NCI-H748 treated with DMSO at 0.1 percent for 48 hours (cell line): ENCODE data around the gene TBXAS1.

Experiments
- DNase-seq: peaks from one replicate; lab custom pipeline; 2025; lab: John Stamatoyannopoulos, UW

TBXAS1 gene

DNA sequence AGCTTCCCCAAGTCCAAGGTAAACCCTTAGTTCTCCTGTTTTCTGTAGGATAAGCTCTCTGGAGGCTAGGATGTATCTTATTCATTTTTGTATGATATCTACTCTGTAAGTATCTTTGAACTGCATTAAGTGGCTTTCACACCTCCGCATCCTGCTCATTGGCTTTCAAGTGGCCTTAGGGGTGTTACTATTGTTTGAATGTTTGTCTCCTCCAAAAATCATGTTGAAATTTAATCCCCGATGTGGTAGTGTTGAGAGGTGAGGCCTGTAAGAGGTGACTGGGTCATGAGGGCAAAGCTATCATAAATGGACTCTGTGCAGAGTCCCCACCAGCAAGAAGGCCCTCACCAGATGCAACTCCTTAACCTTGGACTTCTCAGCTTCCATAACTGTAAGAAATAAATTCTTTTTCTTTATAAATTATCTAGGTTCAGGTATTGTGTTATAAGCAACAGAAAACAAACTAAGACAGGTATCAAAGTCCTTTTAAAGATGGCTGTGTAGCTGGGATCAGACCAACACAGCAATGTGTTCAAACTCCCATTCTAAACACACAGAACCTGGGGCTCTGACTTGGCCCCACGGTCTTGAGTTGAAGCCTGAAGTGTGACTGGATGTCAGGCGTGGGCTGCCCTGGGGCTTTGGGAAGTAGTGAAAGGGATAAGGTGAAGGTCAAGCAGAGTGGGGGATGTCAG is 25.9 kb downstream of the TBXAS1 start:
- DNase-seq = no peak

DNA sequence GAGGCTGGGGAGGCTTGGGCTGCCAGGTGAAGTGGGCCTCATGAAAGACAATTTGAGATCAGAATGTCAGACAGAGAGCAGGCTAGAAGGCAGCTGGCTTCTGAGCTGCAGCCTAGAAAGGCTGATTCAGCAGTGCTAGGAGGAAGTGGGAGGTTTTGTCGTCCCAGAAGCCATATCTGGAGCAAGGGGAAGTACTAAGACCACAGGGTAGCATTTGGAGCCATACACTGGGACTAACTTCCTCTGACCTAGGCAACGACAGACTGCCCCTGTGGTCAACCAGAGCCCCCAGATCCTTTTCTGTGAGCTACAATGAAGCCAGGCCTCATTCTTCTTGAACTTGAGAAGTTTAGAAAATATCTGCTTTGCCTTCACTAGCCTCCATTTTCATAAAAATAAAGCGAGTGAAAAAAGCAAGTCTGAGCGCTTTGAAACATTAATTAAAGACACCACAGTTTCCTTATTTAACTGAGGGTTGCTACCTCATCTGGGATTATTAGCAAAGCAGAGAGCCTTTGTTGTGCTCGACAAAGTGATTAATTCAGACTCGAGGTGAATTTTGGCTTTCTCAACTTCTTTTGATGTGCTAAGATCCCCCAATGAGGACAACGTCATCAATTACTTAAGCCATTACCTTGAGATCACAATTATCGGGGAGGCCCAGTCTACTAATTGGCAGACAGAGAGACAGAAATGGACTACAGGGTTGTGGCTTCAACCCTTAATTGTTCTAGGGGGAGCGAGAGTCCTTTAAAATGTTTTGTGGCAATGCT is 26.6 kb downstream of the TBXAS1 start:
- no peak for DNase-seq

DNA sequence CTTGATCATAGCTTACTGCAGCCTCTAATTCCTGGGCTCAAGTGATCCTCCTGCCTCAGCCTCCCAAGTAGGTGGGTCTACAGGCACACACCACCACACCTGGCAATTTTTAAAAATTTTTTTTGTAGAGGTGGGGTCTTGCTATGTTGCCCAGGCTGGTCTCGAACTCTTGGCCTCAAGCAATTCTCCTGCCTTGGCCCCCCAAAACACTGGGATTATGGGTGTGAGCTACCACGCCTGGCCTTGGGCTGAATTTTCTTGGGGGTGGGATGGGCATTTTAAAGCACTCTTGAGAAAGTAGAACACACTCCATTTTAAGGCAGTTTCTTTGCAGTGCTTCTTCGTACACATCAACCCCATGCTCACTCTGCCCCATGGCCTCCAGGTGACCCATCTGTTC is 28.7 kb downstream of the TBXAS1 start:
- no peak for DNase-seq

DNA sequence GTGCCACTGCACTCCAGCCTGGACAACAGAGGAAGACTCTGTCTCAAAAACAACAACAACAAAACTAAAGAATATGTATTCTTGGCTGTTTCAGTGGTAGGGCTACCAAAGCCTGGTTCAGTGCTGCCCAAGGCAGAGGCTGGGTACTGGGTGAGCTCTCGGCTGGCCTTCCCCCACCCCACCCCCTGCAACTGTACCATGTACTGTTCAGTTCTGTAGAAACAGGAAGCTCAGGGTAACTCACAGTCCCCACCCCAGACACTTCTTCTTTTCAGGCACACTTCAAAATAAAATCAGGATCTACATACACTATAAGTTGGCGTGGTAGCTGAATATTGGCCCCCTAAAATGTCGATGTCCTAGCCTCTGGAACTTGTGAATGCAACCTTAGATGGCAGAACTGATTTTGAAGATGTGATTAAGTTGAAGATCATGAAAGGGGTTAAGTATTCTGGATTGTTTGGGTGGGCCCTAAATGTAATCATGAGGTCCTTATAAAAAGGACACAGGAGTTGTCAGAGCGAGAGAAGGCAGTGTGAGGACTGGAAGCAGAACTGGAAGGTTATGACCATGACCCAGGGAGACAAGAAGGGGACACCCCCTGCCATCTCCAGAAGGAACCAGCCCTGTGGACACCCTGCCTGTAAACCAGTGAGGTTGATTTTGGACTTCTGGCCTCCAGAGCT is 31.2 kb downstream of the TBXAS1 start:
- DNase-seq = no peak

DNA sequence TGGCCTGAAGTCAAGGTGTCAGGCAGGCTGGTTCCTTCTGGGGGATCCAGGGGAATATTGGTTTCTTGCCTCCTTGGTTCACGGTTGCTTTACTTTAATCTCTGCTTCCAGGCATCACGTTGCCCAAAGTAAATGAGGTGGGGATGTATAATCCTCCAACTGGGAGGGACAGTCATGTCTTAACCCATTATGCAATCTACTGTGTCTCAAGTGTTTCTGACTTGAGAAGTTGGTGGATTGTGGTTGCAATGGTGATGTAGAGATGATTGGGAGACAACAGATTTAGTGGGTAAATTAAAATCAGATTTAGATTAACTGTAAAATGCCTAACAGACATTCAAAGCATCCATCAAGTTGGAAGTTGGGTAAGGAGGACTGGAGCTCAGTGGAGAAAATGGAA is 32.7 kb downstream of the TBXAS1 start:
- no peak for DNase-seq

DNA sequence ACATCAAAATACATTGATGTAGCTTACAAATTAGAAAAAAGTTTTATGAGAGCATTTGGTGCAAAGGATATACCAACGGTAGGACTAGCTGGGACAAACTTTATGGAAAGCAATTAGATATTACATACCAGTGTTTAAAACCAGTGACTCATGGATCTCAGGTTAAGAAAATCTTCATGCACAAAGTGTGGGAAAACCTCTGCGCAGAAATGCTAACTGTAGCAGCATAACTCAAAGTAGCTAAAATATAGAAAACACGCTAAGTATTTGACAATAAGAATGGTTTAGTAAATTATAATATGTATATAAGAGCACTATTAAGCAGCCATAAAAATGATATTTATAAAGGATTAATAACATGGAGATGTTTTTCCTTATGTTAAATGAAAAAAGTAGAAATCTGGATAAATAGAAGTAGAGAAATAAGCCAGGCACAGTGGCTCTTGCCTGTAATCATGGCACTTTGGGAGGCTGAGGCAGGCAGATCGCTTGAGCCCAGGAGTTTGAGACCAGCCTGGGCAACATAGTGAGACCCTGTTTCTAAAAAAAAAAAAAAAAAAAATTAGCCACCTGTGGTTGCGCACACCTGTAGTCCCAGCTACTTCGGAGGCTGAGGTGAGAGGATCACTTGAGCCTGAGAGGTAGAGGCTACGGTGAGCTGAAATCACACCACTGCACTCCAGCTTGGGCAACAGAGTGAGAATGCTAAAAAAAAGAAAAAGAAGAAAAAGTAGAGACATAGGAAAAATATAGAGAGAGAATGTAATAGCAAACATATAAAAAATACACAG is 37.2 kb downstream of the TBXAS1 start:
- no peak for DNase-seq

DNA sequence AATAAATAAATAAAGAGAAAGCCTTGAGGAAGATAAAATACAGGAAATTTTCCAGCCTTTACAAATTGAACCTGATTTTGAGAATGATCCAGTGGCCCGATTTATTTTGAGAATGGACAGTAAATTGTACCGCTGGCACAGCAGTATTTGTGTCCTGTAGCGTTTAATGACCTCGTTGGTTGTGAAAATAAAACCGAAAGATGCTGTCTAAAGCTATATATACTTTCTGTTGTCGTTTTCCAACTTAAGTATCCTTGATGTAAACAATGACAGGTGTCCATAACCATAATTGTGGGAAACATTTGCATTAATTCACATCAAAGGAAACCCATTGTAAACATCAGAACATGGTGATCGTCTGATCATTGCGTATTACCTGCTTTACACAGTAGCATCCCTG is 38.8 kb downstream of the TBXAS1 start:
- DNase-seq = no peak

DNA sequence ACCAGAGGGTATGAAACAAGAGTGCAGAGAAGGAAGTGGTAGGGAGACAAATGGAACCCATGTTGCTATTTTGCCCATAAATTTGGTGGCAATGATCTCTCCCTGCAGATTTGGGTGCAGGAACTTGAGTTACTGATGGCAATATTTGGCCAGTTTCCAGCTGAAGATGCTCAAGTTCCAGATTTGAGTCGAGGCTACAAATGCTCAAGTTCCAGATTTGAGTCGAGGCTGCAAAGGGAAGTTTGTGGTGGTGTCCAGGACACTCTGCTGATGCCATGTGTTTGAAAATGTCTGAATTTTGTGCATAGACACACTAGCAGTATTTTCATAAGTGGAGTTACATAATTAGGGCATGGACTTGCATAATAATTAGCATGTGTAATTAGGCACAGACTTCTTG is 40.8 kb downstream of the TBXAS1 start:
- no peak for DNase-seq

DNA sequence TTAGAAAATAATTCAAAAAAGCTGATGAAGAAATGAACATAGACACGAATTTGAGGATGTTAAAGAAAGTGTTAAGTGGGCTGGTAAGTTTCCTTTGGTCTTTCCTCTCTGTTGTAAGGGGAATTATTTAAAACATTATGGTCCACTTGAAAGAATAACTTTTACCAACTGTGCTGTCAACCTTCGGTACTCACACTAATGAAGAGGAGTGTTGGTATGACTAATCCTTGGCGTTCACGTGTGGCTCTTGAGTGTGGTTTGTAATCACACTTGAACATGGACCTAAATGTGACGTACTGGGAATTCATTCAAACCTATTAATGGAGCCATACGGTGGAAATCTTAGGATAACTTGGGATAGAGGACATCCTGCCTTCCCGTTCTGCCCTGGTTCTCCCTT is 41.3 kb downstream of the TBXAS1 start:
- DNase-seq = no peak

DNA sequence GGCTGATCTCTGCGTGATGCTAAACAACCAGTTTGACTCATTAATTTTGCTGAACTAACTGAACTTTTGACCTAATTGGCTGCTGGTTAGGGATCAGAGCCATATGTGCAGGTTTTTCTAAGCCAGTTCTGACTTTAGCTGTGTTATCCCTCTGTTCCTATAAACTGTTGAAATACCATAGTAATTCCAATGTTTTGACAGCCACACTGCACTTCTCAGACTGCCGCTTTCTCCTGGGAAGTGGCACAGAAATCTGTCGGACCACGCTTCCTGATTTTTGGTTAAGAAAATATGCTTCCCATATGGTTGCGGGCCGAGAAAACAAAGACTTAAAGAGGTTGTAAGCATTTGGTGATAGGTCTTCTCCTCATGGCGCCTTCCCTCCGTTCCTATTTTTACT is 42.3 kb downstream of the TBXAS1 start:
- DNase-seq = no peak

DNA sequence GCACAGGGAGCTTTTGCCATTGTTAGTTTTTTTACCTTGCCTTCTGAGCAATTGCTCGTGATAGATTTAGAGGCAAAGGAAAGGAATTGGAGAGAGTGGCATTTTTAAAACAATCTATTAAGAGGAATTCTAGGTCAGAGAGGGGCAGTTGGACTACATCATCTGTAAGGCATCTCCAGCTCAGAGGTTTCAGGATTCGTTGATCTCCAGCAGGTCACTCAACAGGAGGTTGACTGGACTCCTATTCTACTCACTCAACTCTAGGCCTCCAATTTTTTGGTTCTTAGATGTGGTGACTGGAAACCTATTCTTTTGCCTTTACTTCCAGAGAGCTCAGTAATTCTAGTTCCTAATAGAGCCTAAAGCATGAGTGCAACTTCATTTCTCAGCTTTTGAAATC is 42.8 kb downstream of the TBXAS1 start:
- no peak for DNase-seq

DNA sequence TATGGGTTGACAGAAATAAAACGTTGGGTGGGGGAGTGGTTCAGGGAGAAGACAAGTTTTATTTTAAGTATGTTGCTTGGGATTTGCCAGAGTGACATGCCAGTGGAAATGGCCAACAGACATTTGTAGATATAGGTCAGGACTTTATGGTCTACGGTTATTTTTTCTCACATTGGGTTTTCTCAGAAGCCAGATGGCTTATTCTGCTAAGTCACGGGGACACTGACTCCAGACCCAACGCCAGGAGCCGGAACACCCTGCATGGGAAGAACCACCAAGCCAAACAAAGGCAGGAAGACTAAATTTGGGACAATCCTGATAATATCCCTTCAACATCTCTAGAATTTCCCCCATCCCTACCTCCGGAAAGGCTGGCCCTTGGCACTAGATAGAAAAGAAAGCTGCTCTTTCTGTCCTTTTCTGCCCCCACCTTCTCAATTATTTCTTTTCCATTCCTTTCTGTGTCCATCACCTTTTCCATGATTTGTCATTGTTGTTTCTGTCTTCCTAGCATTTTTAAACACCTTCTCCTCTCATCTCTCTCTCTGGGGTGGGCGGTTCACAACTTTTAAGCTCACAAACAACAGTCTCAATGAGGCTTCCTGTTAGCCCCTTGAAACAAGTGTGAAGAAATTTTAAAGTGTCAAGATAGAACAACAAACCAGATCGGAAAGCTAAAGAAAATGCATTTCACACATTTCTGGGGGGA is 44.7 kb downstream of the TBXAS1 start:
- no peak for DNase-seq

DNA sequence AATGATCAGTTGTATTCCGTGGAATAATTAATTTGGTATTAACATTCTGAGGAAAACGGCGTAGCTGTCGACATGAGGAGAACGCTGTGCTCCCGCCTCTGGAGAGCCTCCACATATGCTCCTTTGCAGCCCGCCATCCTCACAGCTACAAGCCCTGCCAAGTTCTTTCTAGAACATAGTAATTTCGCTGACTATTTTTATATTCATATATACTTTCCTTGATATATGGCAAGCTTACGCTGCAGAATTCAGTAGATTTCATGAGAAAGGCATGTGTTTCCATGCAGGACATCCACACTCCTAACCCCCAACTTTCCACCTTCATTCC is 45.2 kb downstream of the TBXAS1 start:
- DNase-seq = no peak

DNA sequence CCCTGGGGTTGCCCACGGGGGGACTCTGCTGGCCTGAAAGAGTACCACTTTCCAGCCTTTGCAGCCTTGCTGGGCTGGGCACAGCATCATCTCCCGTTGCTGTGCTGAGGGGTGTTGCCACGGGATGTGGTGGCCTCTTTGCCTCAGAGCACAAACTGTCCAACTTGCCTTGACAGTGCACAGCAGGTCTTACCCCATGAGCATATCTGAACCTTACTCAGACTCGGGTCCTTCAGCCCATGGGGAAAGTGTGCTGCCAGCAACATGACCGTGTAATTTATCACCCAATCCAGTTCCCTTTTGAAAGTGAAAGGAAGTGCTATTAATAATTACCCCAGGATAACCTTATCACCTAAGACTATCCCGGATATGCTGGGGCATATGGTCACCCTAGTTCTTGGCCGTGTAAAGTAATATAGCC is 46.8 kb downstream of the TBXAS1 start:
- no peak for DNase-seq

DNA sequence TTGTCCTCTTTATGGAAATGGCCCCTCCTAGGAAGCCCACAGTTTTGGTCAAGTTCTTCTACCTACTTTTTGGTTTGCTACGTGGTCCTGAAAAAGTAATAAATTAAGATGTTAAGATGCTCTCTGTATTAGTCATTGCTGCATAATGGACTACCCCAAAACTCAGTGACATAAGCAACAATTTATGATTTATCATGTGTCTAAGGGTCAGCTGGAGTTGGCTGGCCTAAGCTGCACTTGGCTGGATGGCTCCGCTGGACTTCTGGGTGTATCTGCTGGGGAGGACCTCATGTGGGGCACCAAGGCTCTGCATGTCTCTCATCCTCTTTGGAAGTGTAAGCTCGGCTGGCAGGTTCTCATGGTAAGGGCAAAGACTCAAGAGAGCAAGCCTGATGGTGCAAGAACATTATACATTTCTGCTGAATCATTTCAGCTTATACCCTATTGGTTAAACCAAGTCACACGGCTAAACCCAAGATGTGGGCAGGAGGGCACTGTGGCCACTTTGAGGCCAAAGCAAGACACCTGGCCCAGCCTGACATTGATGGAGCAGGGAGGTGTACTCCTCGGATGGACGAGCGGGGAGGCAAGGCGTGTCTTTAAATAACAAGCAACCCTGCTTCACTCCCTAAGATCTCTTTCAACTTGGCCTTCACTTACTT is 47.7 kb downstream of the TBXAS1 start:
- DNase-seq = no peak

DNA sequence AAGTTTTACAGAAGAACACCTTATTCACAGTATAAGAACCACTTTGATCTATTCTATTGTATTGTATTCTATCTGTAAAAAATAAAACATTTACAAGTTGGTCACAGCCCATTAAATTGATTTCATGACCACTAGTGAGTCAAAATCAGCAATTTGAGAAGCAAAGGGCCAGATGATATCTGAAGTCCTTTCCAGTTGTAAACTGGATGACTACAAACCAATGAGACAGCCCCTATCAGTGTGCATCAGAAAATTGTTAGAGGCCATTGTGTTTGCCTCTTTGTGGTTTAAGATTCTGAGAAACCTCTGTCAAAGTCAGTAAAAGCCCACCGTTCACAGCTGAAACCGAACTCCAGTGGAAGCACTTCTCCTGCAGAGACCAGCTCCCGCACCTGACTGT is 54.8 kb downstream of the TBXAS1 start:
- DNase-seq = no peak

DNA sequence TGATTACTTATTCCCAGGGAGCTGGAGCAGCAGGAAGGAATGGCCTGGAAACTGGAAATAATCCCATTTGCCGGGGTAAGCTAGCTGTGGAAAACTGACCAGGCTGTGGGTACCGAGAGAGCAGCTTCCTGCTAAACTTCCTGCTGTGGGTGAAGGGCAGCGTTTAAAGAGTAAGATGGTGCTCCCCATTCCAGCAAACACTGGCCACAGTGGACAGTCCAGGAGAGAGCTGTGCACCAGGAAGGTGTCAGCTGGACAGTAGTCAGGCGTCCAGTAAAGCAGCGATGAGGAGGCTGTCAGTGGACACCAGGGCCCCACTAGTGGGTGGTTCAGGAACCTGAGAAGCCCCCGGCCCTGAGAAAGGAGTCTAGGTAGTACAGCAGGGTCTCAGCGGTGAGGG is 55.4 kb downstream of the TBXAS1 start:
- DNase-seq = no peak

DNA sequence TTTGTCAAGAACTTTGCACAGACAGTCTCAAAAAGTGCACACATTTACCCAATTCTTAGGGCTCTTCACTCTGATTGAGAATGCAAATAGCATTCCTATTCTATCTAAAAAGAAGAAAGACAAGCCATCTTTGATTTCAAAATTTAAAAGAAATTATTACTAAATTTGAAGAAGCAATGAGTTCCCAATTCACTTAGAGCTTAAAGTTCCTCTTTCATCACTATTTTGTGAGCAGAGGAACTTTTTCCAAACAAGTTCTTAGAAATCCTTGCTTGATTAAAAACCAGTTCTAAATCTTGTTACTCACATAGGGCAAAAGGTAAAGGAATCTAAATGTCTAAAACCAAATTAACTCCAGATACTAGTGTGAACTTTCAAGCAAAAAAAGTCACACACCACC is 56.4 kb downstream of the TBXAS1 start:
- no peak for DNase-seq

DNA sequence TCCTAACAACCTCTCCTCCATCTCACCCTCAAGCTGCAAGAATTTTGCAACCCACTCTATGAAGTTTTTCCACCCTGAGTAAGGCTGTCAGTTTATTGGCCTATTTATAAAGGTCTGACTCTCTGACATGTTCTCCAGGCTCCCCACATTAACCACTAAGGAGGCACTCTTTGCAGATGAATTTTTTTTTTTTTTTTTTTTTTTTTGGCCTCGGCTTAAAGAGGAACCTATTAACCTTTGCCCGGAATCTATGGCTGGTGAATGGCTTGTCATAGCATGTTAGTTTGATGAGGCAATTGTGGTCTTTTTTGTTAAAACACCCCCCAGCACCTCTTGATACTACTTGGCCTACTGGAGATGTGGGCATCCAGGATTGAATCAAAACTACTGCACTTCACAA is 57.1 kb downstream of the TBXAS1 start:
- DNase-seq = no peak

DNA sequence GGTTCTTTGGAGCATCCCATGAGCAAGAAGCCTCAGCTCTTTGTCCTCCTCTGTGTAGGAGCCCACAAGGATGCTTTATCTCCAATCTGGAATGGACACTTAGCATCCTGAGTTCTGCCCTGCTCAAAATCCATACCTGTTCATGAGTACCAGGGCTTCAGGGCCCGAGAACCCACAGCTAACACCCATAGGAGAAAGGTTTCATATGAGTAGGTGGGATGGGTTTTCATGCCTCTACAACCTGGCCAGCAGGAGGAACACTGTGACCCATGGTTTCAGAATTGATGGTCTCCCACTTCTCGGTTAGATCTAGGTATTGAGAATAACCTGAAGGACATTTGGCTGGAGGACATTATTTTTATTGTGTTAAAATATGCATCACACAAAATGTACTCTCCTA is 57.8 kb downstream of the TBXAS1 start:
- DNase-seq = no peak

DNA sequence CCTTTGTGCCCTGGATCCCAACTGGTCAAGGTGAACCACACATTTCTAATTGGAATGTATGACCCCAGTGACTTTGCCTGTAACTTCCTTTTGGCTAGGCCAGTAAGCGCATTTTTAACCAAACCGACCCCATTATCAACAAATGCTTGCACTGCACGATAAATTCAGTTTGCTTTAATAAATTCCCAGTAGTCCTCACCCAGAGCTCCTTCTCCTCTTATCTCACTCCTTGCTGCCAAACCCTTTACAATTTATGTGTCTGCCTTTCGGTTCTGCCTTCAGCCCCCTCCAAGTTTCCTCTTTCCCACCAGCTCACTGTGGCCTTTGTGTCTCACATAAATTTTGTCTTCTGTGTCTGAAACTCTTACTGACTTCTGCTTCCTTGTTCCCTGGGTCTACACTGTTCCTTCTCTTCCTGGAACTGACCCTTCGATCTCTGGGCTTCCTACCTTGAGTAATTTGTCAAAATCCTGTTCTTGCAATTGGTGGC is 59.0 kb downstream of the TBXAS1 start:
- no peak for DNase-seq
